Measurements from ENCODE around the gene ZFP62. TPM values are rescaled to one million over a fixed set of nuclear protein-coding genes. Genes with fewer than 3 reads are reported as not detected.
"Not testable (repeated sequence)": the region's sequence is repeated elsewhere in the genome, so short reads cannot be mapped to it uniquely, and the experiment has no call there.

The ZFP62 gene
- total RNA-seq, 2 experiments from 2014 or later, result 30.3 to 31.8 TPM

DNA sequence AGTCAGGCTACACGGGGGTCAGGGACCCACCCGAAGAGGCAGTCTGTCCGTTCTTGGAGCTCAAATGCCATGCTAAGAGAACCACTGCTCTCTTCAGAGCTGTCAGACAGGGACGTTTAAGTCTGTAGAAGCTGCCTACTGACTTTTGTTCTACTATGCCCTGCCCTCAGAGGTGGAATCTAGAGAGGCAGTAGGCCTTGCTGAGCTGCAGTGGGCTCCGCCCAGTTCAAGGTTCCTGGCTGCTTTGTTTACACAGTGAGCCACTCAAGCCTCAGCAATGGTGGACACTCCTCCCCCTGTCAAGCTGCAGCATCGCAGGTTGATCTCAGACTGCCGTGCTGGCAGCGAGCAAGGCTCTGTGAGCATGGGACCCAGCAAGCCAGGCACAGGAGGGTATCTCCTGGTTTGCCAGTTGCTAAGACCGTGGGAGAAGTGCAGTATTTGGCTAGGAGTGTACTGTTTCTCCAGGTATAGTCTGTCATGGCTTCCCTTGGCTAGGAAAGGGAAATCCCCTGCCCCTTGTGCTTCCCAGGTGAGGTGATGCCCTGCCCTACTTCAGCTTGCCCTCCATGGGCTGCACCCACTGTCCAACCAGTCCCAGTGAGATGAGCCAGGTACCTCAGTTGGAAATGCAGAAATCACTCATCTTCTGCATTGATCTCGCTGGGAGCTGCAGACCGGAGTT lies 24.9 kb upstream of the ZFP62 start:
- H3K4me1 Mint-ChIP-seq; DNase-seq; H3K4me3 Mint-ChIP-seq; intact Hi-C loops (cut with DNase I, micrococcal nuclease); H3K9me3 Mint-ChIP-seq (ENCODE audit: low read depth); ATAC-seq; POLR2A ChIA-PET; H3K36me3 Mint-ChIP-seq (ENCODE audit: low read depth); CTCF ChIA-PET; H3K27ac Mint-ChIP-seq: not testable (repeated sequence)
- H3K27me3 Mint-ChIP-seq, result peaks cover 32% of the 10 kb centered on the region

DNA sequence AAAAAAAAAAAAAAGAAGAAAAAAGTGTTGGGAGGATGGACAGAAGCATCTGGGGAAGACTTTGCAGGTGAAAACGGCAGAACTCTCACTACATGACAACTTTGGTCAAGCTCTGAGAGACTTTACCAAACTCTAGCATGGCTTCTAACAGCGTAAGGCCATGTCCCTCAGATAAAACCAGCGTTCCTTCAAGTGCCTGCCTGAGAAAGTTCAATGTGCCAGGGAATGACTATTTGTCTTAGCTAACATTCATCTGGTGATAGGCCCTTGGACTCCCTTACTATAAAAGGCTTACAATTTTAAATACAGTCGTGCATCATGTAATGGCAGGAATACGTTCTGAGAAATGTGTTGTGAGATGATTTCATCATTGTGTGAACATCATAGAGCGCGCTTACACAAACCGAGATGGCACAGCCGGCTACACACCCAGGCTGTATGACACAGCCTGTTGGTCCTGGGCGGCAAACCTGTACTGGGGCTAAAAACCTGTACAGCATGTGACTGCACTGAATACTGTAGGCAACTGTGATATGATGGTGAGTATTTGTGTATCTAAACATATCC lies 14.9 kb upstream of the ZFP62 start:
- H3K27me3 Mint-ChIP-seq, result no peaks in the 10 kb centered on the region
- intact Hi-C loops (cut with DNase I, micrococcal nuclease), result no loop called here
- POLR2A ChIA-PET, result interaction anchor here (0.6 kb wide), 1 partner anchor 359 kb away, joined by 6 read pairs; no protein-coding TSS in a partner anchor
- H3K9me3 Mint-ChIP-seq (ENCODE audit: low read depth), result no peaks in the 10 kb centered on the region
- no peak for DNase-seq
- CTCF ChIA-PET, result no interaction called here
- H3K4me3 Mint-ChIP-seq, result no peak overlapping the region
- H3K27ac Mint-ChIP-seq, result no peak overlapping the region
- H3K36me3 Mint-ChIP-seq (ENCODE audit: low read depth), result no peaks in the 10 kb centered on the region
- ATAC-seq, result no peak
- H3K4me1 Mint-ChIP-seq, result no peaks in the 10 kb centered on the region

DNA sequence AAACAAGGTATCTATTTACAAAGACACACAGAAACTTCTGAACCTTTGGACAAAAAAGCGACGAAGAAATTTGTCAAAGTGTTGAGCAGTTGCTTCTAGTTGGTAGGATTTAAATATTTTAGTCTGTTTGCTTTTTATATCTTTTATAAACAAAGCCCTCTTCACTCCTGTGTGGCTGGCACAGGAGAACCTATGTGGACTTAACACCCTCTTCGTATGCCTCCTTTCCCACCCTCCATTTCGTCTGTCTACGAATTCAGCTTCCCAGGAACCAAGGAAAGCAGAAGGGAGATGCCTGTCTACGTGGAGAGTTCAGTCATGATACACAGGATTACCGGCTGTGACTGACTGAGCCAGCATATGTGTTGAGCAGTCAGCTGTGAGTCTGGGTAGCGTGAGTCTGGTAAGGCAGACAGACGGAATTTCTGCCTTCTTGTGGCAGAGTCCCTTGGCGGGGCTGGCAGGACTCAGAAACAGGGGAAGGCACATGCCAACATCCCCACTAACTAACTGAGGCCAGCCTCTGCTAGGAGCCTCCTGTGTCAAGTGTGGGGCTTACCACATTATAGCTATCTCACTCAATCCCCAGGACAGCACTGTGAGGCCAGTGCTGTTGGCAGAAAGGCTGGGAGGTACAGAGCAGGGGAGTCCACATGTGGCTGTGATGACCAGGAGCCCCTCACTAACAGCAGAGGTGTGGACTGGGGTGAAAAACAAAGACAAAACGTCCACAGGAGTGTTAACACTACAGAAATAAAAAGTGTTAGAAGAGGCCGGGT lies 13.9 kb upstream of the ZFP62 start:
- intact Hi-C loops (cut with DNase I, micrococcal nuclease), result no loop called here
- ChIA-PET CTCF (interaction anchor here (0.6 to 1.2 kb wide), 2 partner anchors 18 to 92 kb away, joined by 3 to 4 read pairs; no protein-coding TSS in a partner anchor), POLR2A (no interaction called here)
- Mint-ChIP-seq H3K27me3 (no peaks in the 10 kb centered on the region), H3K4me1 (no peaks in the 10 kb centered on the region), H3K9me3 (ENCODE audit: low read depth) (no peaks in the 10 kb centered on the region), H3K4me3 (no peak overlapping the region), H3K36me3 (ENCODE audit: low read depth) (no peaks in the 10 kb centered on the region), H3K27ac (no peak overlapping the region)
- no peak for ATAC-seq
- no peak for DNase-seq

DNA sequence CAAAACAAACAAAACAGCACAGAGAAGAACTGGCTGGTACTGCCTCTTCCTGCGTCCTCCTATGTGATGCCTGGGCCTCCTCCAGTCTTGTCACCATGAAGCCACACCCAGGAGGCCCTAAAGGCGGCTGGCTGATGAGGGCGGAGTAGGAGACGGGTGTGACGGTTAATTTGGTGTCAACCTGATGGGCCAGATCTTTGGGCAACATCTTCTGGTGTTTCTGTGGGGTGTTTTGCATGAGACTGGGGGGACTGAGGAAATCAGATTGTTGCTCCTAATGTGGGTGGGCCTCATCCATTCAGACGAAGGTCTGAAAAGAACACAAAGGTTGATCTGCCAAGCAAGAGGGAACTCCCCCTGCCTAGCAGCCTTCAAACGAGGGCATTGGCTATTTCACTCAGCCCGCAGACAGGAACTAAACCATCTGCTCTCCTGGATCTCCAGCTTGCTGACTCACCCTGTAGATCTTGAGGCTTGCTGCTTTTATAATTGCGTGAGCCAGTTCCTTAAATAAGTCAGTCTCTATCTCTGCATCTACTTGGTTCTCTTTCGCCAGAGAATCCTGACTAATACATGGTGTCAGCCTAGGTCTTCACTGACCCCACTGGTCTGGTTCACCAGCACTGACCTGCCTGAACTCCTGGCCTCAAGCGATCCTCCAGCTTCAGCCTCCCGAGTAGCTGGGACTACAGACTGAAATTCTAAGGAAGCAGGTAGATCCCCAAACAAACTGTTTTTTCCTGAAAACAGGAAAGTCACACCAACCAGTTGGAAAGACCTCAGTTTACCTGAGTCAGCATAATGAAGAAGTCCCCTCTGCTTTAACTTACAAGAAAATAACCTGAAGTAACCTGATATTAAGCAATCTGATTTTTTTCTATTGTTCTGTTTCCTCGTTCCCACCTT lies 12.8 kb upstream of the ZFP62 start:
- intact Hi-C loops (cut with DNase I, micrococcal nuclease), result no loop called here
- H3K4me1 Mint-ChIP-seq, result peaks cover 3% of the 10 kb centered on the region

DNA sequence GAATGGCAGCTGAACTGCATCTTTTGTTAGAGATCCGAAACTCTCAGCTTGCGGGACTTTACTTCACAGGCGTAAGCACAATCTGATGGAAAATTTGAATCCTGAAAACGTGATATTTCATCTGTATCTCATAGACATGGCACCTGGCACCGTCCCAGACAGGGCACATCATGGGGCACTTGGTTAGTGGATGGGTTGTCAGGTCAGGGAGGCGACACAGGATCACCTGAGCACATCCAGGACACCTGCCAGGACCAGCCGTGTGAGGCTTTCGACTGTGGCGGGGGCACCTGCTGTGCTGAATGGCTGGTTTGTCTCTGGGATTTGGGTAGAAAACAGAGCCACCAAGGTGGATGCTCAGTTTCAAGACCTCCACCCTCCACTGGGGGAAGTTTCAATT lies 11.3 kb upstream of the ZFP62 start:
- H3K4me1 Mint-ChIP-seq, result peaks cover 5% of the 10 kb centered on the region

More for the DNA sequence above, 12.8 kb upstream of the ZFP62 start:
- H3K27ac Mint-ChIP-seq, result no peak overlapping the region
- H3K4me3 Mint-ChIP-seq, result no peak overlapping the region
- H3K9me3 Mint-ChIP-seq (ENCODE audit: low read depth), result no peaks in the 10 kb centered on the region
- ATAC-seq (peak; percentile 66), DNase-seq (peak; percentile 22)
- no peaks in the 10 kb centered on the region for H3K36me3 Mint-ChIP-seq (ENCODE audit: low read depth)
- ChIA-PET CTCF (interaction anchor here (0.6 to 1.2 kb wide), 3 partner anchors 10 to 91 kb away, joined by 3 to 4 read pairs (median 3); no protein-coding TSS in a partner anchor), POLR2A (no interaction called here)
- no peaks in the 10 kb centered on the region for H3K27me3 Mint-ChIP-seq

DNA sequence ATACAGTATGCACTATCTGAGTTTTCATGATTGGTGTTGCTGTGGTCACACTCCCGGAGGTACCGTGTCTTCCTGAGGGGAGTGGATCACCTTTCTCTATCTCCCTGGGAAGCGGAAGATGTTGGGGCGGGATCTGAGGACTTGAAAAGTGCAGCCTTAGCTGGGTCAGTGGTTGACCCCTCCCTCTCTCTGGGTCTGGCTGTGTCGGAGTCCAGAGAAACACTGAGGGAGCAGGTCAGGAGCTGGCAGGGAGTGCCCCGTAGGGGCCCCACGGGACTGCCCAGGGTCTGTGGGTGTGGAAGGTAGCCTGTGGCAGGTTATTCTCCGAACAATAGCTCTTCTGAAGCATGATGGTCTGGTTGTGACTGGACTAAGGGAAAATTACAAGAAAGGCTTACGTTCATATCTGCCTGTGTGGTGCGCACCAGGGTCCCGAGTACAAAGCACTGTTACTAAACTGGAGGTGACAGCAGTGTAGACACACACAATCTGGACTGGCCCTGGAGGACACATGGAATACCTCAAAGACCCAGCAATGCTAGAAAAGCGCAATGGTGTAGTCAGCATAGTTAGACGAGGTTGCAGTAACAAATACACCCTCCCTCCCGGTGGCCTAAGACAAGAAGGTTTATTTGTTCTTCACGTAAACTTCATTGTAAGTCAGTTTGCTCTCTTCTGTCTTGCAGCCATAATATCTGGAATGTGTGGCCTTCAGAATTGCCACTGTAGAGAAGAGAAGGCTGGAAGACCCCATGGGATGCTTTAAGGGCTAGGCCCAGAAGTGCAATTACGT lies 9.4 kb upstream of the ZFP62 start:
- ATAC-seq, result no peak
- POLR2A ChIA-PET, result no interaction called here
- Mint-ChIP-seq H3K4me1 (peaks cover 5% of the 10 kb centered on the region), H3K9me3 (ENCODE audit: low read depth) (no peaks in the 10 kb centered on the region), H3K4me3 (no peak overlapping the region), H3K27me3 (peaks cover 4% of the 10 kb centered on the region), H3K36me3 (ENCODE audit: low read depth) (no peaks in the 10 kb centered on the region), H3K27ac (no peak overlapping the region)
- intact Hi-C loops (cut with DNase I, micrococcal nuclease), result no loop called here
- DNase-seq, result no peak
- CTCF ChIA-PET, result interaction anchor here (0.6 kb wide), 1 partner anchor 18 kb away, joined by 3 read pairs; no protein-coding TSS in a partner anchor

More for the DNA sequence above, 11.3 kb upstream of the ZFP62 start:
- no peak for ATAC-seq
- Mint-ChIP-seq H3K9me3 (ENCODE audit: low read depth) (no peaks in the 10 kb centered on the region), H3K4me3 (no peak overlapping the region), H3K27me3 (peaks cover 3% of the 10 kb centered on the region), H3K27ac (no peak overlapping the region), H3K36me3 (ENCODE audit: low read depth) (no peaks in the 10 kb centered on the region)
- ChIA-PET CTCF (interaction anchor here (0.8 to 0.9 kb wide), 2 partner anchors 10 to 235 kb away, joined by 3 read pairs; no protein-coding TSS in a partner anchor), POLR2A (no interaction called here)
- no peak for DNase-seq
- intact Hi-C loops (cut with DNase I, micrococcal nuclease), result no loop called here

DNA sequence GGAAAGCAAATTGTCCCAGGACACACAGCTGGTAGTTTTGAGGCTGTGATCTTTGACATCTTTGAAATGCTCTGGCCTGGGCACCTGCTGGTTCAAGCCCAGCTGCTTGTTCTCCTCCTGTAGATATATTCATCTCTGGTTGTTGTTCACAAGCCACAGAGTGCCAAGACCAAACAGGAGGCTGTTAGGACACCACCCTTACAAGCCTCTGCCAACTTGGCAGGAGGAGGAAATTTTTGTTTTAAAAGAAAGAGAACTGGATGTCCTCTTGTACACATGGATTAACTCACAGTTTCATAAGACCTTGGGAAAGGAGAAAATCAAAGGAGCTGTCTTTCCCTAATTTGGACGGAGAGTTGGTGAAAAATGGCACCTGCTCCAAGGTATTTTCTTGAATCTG lies 8.5 kb upstream of the ZFP62 start:
- H3K4me3 Mint-ChIP-seq, result no peak overlapping the region
- ChIA-PET CTCF (interaction anchor here (0.6 to 1.8 kb wide), 11 partner anchors 13 to 287 kb away, joined by 3 to 10 read pairs (median 4); no protein-coding TSS in a partner anchor), POLR2A (interaction anchor here (0.8 kb wide), 1 partner anchor 553 kb away, joined by 5 read pairs; no protein-coding TSS in a partner anchor)
- ATAC-seq, result no peak
- peaks cover 4% of the 10 kb centered on the region for H3K27me3 Mint-ChIP-seq
- H3K9me3 Mint-ChIP-seq (ENCODE audit: low read depth), result no peaks in the 10 kb centered on the region
- peaks cover 5% of the 10 kb centered on the region for H3K4me1 Mint-ChIP-seq
- H3K36me3 Mint-ChIP-seq (ENCODE audit: low read depth), result no peaks in the 10 kb centered on the region
- DNase-seq, result no peak
- H3K27ac Mint-ChIP-seq, result no peak overlapping the region
- intact Hi-C loops (cut with DNase I, micrococcal nuclease), result loop anchor here in 1 of 2 experiments (2.0 to 10.0 kb wide), 3 partner anchors 85 to 375 kb away; partner anchors contain the start of gene CNOT6

DNA sequence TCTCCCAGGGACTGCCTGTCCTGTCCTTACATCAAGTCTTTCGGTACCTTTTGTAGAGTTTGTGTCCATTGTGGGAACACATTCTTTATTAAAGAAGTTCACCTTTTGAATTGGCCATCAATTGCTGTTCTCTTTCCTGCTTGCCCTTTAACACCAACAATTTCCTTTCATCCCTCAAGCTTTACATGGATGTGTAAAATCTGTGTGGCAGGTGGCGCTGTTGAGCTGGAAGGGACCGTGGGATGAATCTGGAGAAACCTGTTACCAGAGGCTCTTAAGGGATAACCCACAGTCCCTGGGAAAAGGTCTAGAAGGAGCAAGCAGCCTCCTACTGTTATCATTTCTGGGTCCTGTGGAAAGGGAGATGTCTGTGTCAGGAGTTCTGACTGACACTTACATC lies 7.9 kb upstream of the ZFP62 start:
- peak; percentile 87 for DNase-seq
- CTCF ChIA-PET, result interaction anchor here (0.6 to 1.8 kb wide), 16 partner anchors 8 to 288 kb away, joined by 3 to 10 read pairs (median 4); no protein-coding TSS in a partner anchor
- H3K27ac Mint-ChIP-seq, result no peak overlapping the region
- peak; percentile 76 for ATAC-seq
- peaks cover 5% of the 10 kb centered on the region for H3K4me1 Mint-ChIP-seq
- no peak overlapping the region for H3K4me3 Mint-ChIP-seq
- no peaks in the 10 kb centered on the region for H3K36me3 Mint-ChIP-seq (ENCODE audit: low read depth)
- POLR2A ChIA-PET, result interaction anchor here (0.8 kb wide), 1 partner anchor 553 kb away, joined by 5 read pairs; no protein-coding TSS in a partner anchor
- H3K9me3 Mint-ChIP-seq (ENCODE audit: low read depth), result no peaks in the 10 kb centered on the region
- intact Hi-C loops (cut with DNase I, micrococcal nuclease), result loop anchor here in 1 of 2 experiments (2.0 to 10.0 kb wide), 3 partner anchors 84 to 374 kb away; partner anchors contain the start of gene CNOT6
- H3K27me3 Mint-ChIP-seq, result peaks cover 4% of the 10 kb centered on the region

DNA sequence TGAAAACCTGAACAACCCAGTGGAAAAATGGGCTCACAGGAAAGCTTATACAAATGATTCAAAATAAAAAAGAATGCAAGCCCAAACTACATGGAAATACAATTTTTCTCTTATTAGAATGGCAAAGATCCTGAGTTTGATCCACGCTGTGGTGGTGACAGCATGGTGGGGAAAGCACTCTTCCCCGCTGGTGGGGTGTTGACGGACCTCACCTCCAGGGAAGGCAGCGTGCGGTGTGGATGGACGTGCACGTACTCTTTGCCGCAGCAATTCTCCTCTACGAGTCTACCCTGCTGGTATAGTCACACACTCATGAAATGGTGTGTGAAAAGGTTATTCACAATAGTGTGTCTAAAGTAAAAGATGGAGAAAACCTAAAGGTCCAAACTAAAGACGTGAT lies 5.9 kb upstream of the ZFP62 start:
- Mint-ChIP-seq H3K27me3 (peaks cover 4% of the 10 kb centered on the region), H3K36me3 (ENCODE audit: low read depth) (no peaks in the 10 kb centered on the region), H3K4me3 (no peak overlapping the region), H3K27ac (no peak overlapping the region), H3K9me3 (ENCODE audit: low read depth) (no peaks in the 10 kb centered on the region), H3K4me1 (peaks cover 5% of the 10 kb centered on the region)
- intact Hi-C loops (cut with DNase I, micrococcal nuclease), result loop anchor here in 1 of 2 experiments (10.0 kb wide), 1 partner anchor 372 kb away; the partner anchor contains the start of gene CNOT6
- DNase-seq, result no peak
- POLR2A ChIA-PET, result no interaction called here
- CTCF ChIA-PET, result interaction anchor here (0.7 kb wide), 1 partner anchor 45 kb away, joined by 3 read pairs; no protein-coding TSS in a partner anchor
- ATAC-seq, result no peak

Data from activated CD4-positive, alpha-beta T cell treated with anti-CD3 and anti-CD28 coated beads for 36 hours (primary cell).